ENCODE results near the gene YES1. TPM values are rescaled to one million over a fixed set of nuclear protein-coding genes. Genes with fewer than 3 reads are reported as not detected.

YES1 gene
- total RNA-seq, 1 donor from 2014 or later = 26.2 TPM

DNA sequence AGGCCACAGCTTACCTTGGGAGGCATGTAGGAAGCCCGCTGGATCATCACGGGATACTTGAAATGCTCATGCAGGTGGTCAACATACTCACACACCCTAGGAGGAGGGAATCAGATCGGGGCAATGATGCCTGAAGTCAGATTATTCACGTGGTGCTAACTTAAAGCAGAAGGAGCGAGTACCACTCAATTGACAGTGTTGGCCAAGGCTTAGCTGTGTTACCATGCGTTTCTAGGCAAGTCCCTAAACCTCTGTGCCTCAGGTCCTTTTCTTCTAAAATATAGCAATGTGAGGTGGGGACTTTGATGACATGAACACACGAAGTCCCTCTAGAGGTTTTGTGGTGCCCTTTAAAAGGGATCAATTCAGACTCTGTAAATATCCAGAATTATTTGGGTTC is 136.7 kb downstream of the YES1 start:
- intact Hi-C loops (cut with DNase I) = no loop called here
- DNase-seq (ENCODE audit: low spot score) = no peak

GRCh38 chr18:673769-674168 is 138.3 kb downstream of the YES1 start:
- DNase-seq (ENCODE audit: low spot score) = no peak
- intact Hi-C loops (cut with DNase I) = no loop called here

DNA sequence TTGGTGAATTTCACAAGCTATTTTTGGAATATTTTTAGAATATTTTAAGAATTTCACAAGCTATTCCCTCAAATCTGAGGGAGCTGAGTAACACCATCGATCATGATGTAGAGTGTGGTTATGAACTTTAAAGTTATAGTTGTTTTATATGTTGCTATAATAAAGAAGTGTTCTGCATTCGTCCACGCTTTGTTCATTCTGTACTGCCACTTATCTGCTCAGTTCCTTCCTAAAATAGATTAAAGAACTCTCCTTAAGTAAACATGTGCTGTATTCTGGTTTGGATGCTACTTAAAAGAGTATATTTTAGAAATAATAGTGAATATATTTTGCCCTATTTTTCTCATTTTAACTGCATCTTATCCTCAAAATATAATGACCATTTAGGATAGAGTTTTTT is 138.7 kb downstream of the YES1 start:
- no peak for DNase-seq (ENCODE audit: low spot score)
- intact Hi-C loops (cut with DNase I) = no loop called here

Other genes starting within 250 kb of the YES1 start
- not detected for gene CETN1, start 231.9 kb downstream of the YES1 start, total RNA-seq
- not detected for gene CLUL1, start 215.3 kb downstream of the YES1 start, total RNA-seq
- 1.9 TPM for gene TYMS, start 154.6 kb downstream of the YES1 start, total RNA-seq
- gene ENOSF1, start 99.6 kb downstream of the YES1 start, total RNA-seq = 26.8 TPM
- 0.22 TPM for gene ADCYAP1, start 92.6 kb upstream of the YES1 start, total RNA-seq